WERI-Rb-1 (cell line): ENCODE data around the gene GABPB2.

Experiments used
- DNase-seq: peaks from one replicate; pipeline ENCODE4 v3.0.0-alpha.2; 2020
- H3K27ac ChIP-seq: fragments of 250-450 bp; sonication (Bioruptor Pico); 2 replicates; pipeline ENCODE4 v1.5.1; 2020; ENCODE audit warnings: mild to moderate bottlenecking, moderate library complexity
- H3K27me3 ChIP-seq: fragments of 250-450 bp; sonication (Bioruptor Pico); 2 replicates; pipeline ENCODE4 v1.5.1; 2021; ENCODE audit warnings: mild to moderate bottlenecking, low read depth, moderate library complexity; ENCODE audit not compliant: insufficient read depth, severe bottlenecking
- H3K36me3 ChIP-seq: fragments of 250-450 bp; sonication (Bioruptor Pico); 2 replicates; pipeline ENCODE4 v1.5.1; 2020; ENCODE audit warnings: mild to moderate bottlenecking, moderate library complexity
- H3K4me3 ChIP-seq: 2 replicates; pipeline ENCODE4 v1.5.1; 2011; ENCODE audit warnings: low read depth, mild to moderate bottlenecking, control low read depth, low read length
- H3K9me3 ChIP-seq: fragments of 250-450 bp; sonication (Bioruptor Pico); 2 replicates; pipeline ENCODE4 v1.5.1; 2021; ENCODE audit warnings: mild to moderate bottlenecking, moderate library complexity; ENCODE audit not compliant: severe bottlenecking
- TF ChIP-seq, protein P1 (sequence below): IDR thresholded peaks from 2 replicates; pipeline ENCODE4 v1.5.1; 2011; ENCODE audit warnings: low read depth, mild to moderate bottlenecking, control low read depth, inconsistent platforms, low read length

The GABPB2 gene

DNA sequence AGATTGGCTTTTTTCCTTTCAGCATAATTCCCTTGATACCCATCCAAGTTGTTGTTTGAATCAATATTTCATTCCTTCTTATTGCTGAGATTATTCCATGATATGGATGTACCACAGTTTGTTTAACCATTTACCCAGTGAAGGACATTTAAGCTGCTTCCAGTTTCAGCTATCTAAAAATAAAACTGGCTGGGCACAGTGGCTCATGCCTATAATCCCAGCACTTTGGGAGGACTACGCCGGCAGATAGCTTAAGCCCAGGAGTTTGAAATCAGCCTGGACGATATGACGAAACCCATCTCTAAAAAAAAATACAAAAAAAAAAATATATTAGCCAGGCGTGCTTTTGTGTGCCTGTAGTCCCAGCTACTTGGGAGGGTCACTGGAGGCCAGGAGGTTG, 43.3 kb downstream of the GABPB2 start:
- peaks cover 12% of the 10 kb centered on the region for H3K36me3 ChIP-seq
- no peaks in the 10 kb centered on the region for H3K27me3 ChIP-seq
- no peak overlapping the region for H3K4me3 ChIP-seq
- DNase-seq: no peak
- H3K27ac ChIP-seq: no peak overlapping the region
- TF ChIP-seq, protein P1, sequence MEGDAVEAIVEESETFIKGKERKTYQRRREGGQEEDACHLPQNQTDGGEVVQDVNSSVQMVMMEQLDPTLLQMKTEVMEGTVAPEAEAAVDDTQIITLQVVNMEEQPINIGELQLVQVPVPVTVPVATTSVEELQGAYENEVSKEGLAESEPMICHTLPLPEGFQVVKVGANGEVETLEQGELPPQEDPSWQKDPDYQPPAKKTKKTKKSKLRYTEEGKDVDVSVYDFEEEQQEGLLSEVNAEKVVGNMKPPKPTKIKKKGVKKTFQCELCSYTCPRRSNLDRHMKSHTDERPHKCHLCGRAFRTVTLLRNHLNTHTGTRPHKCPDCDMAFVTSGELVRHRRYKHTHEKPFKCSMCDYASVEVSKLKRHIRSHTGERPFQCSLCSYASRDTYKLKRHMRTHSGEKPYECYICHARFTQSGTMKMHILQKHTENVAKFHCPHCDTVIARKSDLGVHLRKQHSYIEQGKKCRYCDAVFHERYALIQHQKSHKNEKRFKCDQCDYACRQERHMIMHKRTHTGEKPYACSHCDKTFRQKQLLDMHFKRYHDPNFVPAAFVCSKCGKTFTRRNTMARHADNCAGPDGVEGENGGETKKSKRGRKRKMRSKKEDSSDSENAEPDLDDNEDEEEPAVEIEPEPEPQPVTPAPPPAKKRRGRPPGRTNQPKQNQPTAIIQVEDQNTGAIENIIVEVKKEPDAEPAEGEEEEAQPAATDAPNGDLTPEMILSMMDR: no peak
- H3K9me3 ChIP-seq: no peaks in the 10 kb centered on the region

DNA sequence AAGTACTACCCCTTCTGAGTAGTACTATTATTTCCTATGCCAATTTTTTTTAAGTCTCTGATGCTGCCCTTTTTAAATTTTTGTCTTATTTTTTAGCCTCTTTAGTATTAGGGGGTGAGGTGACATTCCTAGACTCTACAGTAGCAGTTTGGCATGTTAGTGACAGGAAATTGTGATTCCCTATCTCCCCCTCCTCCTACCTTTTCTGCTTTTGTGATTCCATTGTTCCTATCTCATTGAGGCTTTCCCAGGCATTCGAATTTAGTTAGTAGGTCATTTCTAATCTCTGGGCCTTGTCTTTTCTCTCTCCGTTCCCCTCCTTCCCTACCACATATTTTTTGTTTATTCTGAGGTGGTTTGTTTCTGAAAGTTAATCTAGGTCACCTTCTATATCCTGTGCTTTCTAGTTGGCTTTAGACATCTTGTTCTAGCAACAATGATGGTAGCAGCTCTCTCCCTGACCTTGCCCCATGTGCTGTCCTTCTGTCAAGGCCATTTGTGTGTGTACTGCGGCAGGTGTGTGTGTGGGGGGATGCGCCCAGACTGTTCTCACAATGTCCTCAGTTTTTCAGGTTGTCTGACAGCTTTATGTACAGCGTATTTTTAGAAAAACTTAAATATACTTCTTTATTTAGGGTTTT, 54.3 kb downstream of the GABPB2 start:
- Histone ChIP-seq H3K9me3 (no peaks in the 10 kb centered on the region), H3K36me3 (no peaks in the 10 kb centered on the region; the same call in 1 of the 2 replicates)

DNA sequence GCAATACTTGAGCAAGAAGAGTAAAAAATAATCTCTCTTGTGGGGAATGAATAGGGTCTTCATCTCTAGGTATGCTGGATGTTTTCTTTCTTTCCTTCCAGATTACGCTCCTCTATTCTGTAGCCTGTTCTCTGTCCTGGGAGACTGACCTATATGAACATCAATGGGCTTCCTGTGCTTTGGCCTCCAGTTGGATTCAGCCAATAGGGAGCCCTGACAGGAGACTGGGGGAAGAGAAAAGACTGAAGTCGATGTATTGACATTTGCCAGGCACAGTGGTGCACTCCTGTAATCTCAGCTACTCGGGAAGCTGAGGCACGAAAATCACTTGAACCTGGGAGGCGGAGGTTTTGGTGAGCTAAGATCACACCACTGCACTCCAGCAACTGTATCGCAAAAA, 58.2 kb downstream of the GABPB2 start:
- H3K36me3 ChIP-seq: peaks cover 28% of the 10 kb centered on the region
- TF ChIP-seq, protein P1: no peak
- no peak overlapping the region for H3K27ac ChIP-seq
- no peaks in the 10 kb centered on the region for H3K27me3 ChIP-seq
- DNase-seq: no peak
- H3K9me3 ChIP-seq: no peaks in the 10 kb centered on the region
- no peak overlapping the region for H3K4me3 ChIP-seq

More for the DNA sequence above, 54.3 kb downstream of the GABPB2 start:
- no peak for DNase-seq
- Histone ChIP-seq H3K27me3 (no peaks in the 10 kb centered on the region), H3K4me3 (no peak overlapping the region), H3K27ac (no peak overlapping the region)
- TF ChIP-seq, protein P1: no peak

DNA sequence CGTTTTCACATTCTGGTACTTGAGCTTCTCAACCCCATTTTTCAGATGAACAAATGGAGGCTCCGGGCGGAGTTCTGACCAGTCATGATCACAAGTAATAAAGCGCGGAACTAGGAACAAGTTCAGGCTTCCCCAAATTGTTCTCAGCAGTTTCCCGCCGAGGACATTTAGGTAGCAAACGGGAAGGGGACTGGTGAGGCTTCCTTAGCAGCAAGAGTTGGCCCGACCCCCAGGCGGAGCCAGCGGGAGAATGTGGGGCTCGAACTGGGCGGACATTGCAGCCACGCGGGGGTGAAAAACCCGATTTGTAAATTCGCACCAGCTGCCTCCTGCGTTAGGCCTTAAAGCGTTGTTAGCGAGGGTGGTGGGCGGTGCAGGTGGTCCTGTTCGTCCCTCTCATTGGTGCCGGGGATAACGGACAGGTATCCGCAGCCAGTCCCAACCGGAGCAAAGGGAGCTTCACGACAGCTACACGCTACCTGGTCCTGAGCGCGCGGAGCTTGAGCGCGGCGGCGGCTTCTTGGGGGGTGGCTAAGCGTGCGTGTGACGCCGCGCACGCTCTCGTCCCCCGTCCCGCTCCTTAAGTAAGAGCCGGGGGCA, 60.5 kb downstream of the GABPB2 start:
- Histone ChIP-seq H3K27me3 (no peaks in the 10 kb centered on the region), H3K4me3 (no peak overlapping the region), H3K36me3 (peaks cover 51% of the 10 kb centered on the region), H3K9me3 (no peaks in the 10 kb centered on the region), H3K27ac (no peak overlapping the region; the same call in 1 of the 2 replicates)
- TF ChIP-seq, protein P1: no peak
- no peak for DNase-seq

DNA sequence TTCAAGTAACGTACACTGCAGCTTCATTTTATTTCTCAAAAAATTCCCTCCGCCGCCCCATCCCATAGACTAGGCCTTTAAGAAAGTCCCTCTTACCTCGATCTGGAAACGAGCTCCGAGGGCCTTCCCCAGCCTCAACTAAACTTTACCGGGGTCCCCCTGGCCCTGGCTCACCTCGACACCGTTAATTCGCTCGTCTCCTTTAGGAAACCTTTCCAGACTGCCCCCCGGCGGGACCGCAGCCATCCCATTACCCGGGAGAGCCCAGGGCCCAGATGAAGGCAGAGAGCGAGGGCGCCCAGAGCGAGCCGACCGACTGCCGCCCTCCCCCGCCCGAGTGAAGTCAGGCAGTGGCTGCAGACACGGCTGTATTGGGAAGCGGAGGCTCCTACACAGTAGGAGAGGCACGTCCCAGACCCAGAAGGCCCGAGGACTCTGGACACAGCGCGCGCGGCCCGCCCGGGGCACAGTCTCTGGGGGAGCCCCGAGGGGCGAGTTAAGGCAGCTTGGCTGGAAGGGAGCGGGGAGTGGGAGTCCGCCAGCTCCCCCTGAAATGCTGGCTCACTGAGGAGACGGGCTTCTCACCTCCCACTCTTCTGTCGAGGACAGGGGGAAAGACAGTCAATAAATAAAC, 61.3 kb downstream of the GABPB2 start:
- Histone ChIP-seq H3K27me3 (no peaks in the 10 kb centered on the region), H3K4me3 (no peak overlapping the region), H3K27ac (no peak overlapping the region), H3K36me3 (peaks cover 58% of the 10 kb centered on the region), H3K9me3 (no peaks in the 10 kb centered on the region)
- TF ChIP-seq, protein P1: no peak
- DNase-seq: no peak
